Measurements from ENCODE around the gene AMN. TPM values are rescaled to one million over a fixed set of nuclear protein-coding genes. Genes with fewer than 3 reads are reported as not detected.

The AMN gene
- total and polyA plus RNA-seq, 9 of the 15 experiments (the other 6 are each of a cell fraction or from before 2014, with no cell fraction given): 0.04 to 0.14 TPM; not detected in 7

- ChIA-PET CTCF (ENCODE audit: low intra/inter-chr PET ratio) (no interaction called here), POLR2A (no interaction called here)
- Histone ChIP-seq H3K9me3 (replicated peaks; ENCODE audit: control insufficient read depth, insufficient read depth, low read depth, low read length) (no peaks in the 10 kb centered on the region), H2AFZ (ENCODE audit: low read depth, low read length) (no peak overlapping the region), H3K4me1 (replicated peaks in 1 of 2; ENCODE audit: control insufficient read depth in 2 of 2, insufficient read depth in 2 of 2, low read length in 2 of 2) (peaks cover 0 to 7% of the 10 kb centered on the region in 2 experiments; a peak in 2 of 5 replicates), H3K9me1 (ENCODE audit: control insufficient read depth, insufficient read depth, low read length) (no peaks in the 10 kb centered on the region), H3K4me3 (no peak overlapping the region), H3K36me3 (ENCODE audit: control insufficient read depth, insufficient read depth, low read length) (peaks cover 30% of the 10 kb centered on the region; the same call in 2 of the 3 replicates), H3K4me2 (ENCODE audit: insufficient read depth, low read length) (no peak overlapping the region), H3K27me3 (ENCODE audit: control insufficient read depth in 2 of 2, insufficient read depth in 2 of 2, low read length in 2 of 2) (no peaks in the 10 kb centered on the region), H3K27ac (ENCODE audit: extremely low read depth, low read depth, low read length) (no peak overlapping the region), H3K79me2 (ENCODE audit: control insufficient read depth, insufficient read depth, low read length) (no peaks in the 10 kb centered on the region), H4K20me1 (replicated peaks; ENCODE audit: control insufficient read depth, insufficient read depth, low read length) (no peaks in the 10 kb centered on the region), H3K9ac (ENCODE audit: insufficient read depth in 1 of 2, low read depth in 2 of 2, low read length in 2 of 2) (no peak overlapping the region)
- in situ Hi-C loops (cut with MboI): no loop called here
- intact Hi-C loops (cut with micrococcal nuclease): no loop called here
- BruUV-seq (replicated peaks): no TSS peak
- DNase-seq (ENCODE audit: extremely low read depth in 1 of 4, low spot score in 3 of 4): no peak
- TF ChIP-seq CHD2 (IDR thresholded peaks at IDR 0.05; ENCODE audit: low read depth, low read length): no peak
- no peak for TF ChIP-seq PCBP1 (IDR thresholded peaks at IDR 0.05; ENCODE audit: low read depth, low read length, poor library complexity, severe bottlenecking)
- no peak for TF ChIP-seq CTBP1 (IDR thresholded peaks at IDR 0.05; ENCODE audit: borderline replicate concordance)
- TF ChIP-seq NR4A1 (CRISPR knock-in tag; IDR thresholded peaks at IDR 0.05): no peak
- no peak for TF ChIP-seq NR4A1 (tag; IDR thresholded peaks at IDR 0.05)
- no peak for TF ChIP-seq ZNF436 (CRISPR knock-in tag; IDR thresholded peaks at IDR 0.05)
- no peak for TF ChIP-seq ELF1 (tag; IDR thresholded peaks at IDR 0.05)
- TF ChIP-seq CAMTA2 (CRISPR knock-in tag; conservative IDR thresholded peaks at IDR 0.05): no peak
- TF ChIP-seq HNRNPH1 (optimal IDR thresholded peaks at IDR 0.05; ENCODE audit: low read depth, low read length): no peak
- TF ChIP-seq, protein P1, sequence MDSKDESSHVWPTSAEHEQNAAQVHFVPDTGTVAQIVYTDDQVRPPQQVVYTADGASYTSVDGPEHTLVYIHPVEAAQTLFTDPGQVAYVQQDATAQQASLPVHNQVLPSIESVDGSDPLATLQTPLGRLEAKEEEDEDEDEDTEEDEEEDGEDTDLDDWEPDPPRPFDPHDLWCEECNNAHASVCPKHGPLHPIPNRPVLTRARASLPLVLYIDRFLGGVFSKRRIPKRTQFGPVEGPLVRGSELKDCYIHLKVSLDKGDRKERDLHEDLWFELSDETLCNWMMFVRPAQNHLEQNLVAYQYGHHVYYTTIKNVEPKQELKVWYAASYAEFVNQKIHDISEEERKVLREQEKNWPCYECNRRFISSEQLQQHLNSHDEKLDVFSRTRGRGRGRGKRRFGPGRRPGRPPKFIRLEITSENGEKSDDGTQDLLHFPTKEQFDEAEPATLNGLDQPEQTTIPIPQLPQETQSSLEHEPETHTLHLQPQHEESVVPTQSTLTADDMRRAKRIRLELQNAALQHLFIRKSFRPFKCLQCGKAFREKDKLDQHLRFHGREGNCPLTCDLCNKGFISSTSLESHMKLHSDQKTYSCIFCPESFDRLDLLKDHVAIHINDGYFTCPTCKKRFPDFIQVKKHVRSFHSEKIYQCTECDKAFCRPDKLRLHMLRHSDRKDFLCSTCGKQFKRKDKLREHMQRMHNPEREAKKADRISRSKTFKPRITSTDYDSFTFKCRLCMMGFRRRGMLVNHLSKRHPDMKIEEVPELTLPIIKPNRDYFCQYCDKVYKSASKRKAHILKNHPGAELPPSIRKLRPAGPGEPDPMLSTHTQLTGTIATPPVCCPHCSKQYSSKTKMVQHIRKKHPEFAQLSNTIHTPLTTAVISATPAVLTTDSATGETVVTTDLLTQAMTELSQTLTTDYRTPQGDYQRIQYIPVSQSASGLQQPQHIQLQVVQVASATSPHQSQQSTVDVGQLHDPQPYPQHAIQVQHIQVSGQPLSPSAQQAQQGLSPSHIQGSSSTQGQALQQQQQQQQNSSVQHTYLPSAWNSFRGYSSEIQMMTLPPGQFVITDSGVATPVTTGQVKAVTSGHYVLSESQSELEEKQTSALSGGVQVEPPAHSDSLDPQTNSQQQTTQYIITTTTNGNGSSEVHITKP (IDR thresholded peaks at IDR 0.05; ENCODE audit: partially characterized antibody): no peak
- no peak for TF ChIP-seq MED1 (CRISPR knock-in tag; IDR thresholded peaks at IDR 0.05; ENCODE audit: borderline replicate concordance)
- no peak for TF ChIP-seq SMAD1 (IDR thresholded peaks at IDR 0.05; ENCODE audit: low read depth, low read length, partially characterized antibody)
- no peak for TF ChIP-seq ZNF408 (CRISPR knock-in tag; IDR thresholded peaks at IDR 0.05; ENCODE audit: low read depth)
- no peak for TF ChIP-seq ZNF184 (CRISPR knock-in tag; IDR thresholded peaks at IDR 0.05)
- TF ChIP-seq MEF2A (IDR thresholded peaks at IDR 0.05; ENCODE audit: control insufficient read depth, low read depth, low read length): no peak
- 91% methylated on average over 17 of the region's 18 CpGs for WGBS (ENCODE audit: insufficient coverage, low coverage, missing lambda C conversion rate)
- ATAC-seq: no peak
- no peak for FAIRE-seq
These were observed 31.8 kb downstream of the AMN start for GRCh38 chr14:102954081-102954789.
